IMR-90 (cell line): ENCODE results near the gene ESRRB.

Experiments
- CTCF ChIP-seq: conservative IDR thresholded peaks from 2 replicates; pipeline ENCODE4 v1.5.1; 2012; ENCODE audit warnings: mild to moderate bottlenecking, low read depth, low read length, improper control_type of control experiment
- FOS ChIP-seq: fragments of 150-350 bp; IDR thresholded peaks from 2 replicates; pipeline ENCODE4 v1.6.1; 2016; ENCODE audit warnings: low read depth, low read length
- POLR2A ChIP-seq: IDR thresholded peaks from 2 replicates; pipeline ENCODE4 v1.6.1; 2012; ENCODE audit warnings: mild to moderate bottlenecking, low read depth, low read length
- RAD21 ChIP-seq: IDR thresholded peaks from 2 replicates; pipeline ENCODE4 v1.6.1; 2012; ENCODE audit warnings: low read length, improper control_type of control experiment
- SMC3 ChIP-seq: fragments of 150-350 bp; IDR thresholded peaks from 2 replicates; pipeline ENCODE4 v1.6.1; 2016; ENCODE audit warnings: low read depth, mild to moderate bottlenecking, antibody characterized with exemption, low read length, moderate library complexity

GRCh38 chr14:76465664-76466063, 89.7 kb downstream of the ESRRB start:
- TF ChIP-seq CTCF (no peak), FOS (no peak), RAD21 (no peak), POLR2A (no peak), SMC3 (no peak)
